Measurements from ENCODE around the gene RAB39A.
A peak's percentile ranks its signal among the peaks of the same experiment; 100 is the strongest.
"Not testable (repeated sequence)": the region's sequence is repeated elsewhere in the genome, so short reads cannot be mapped to it uniquely, and the experiment has no call there.

Gene RAB39A

GRCh38 chr11:107928046-107928766 lies at the start of gene RAB39A:
RAB39A (plus strand) TSS chr11:107928448; CDS start chr11:107928569, 121 bp downstream.
- DNase-seq = peak; percentile 47

GRCh38 chr11:107881471-107881870 lies 46.8 kb upstream of the RAB39A start:
- not testable (repeated sequence) for DNase-seq

- no peak for DNase-seq
Observed at GRCh38 chr11:107882095-107882820, 46.0 kb upstream of the RAB39A start.

GRCh38 chr11:107898270-107898669 lies 30.0 kb upstream of the RAB39A start:
- no peak for DNase-seq

GRCh38 chr11:107908211-107908610 lies 20.0 kb upstream of the RAB39A start:
- no peak for DNase-seq

GRCh38 chr11:107912415-107912814 lies 15.8 kb upstream of the RAB39A start:
- DNase-seq = not testable (repeated sequence)

- no peak for DNase-seq
Observed at GRCh38 chr11:107915229-107915628, 13.0 kb upstream of the RAB39A start.

GRCh38 chr11:107916671-107917241 lies 11.5 kb upstream of the RAB39A start:
- DNase-seq = peak; percentile 28

GRCh38 chr11:107921997-107922396 lies 6.3 kb upstream of the RAB39A start:
- DNase-seq = no peak

GRCh38 chr11:107923519-107923918 lies 4.7 kb upstream of the RAB39A start:
- not testable (repeated sequence) for DNase-seq

GRCh38 chr11:107924306-107924705 lies 3.9 kb upstream of the RAB39A start:
- DNase-seq = no peak

GRCh38 chr11:107927559-107927958 lies 689 bp upstream of the RAB39A start:
- DNase-seq = no peak

GRCh38 chr11:107928767-107929507 lies 689 bp downstream of the RAB39A start:
- no peak for DNase-seq

- no peak for DNase-seq
Observed at GRCh38 chr11:107929611-107930200, 1.5 kb downstream of the RAB39A start.

- DNase-seq = no peak
Observed at GRCh38 chr11:107931206-107931605, 3.0 kb downstream of the RAB39A start.

GRCh38 chr11:107947904-107948303 lies 19.7 kb downstream of the RAB39A start:
- DNase-seq = no peak

GRCh38 chr11:107948328-107948727 lies 20.1 kb downstream of the RAB39A start:
- DNase-seq = not testable (repeated sequence)

GRCh38 chr11:107951155-107951554 lies 22.9 kb downstream of the RAB39A start:
- DNase-seq = no peak

GRCh38 chr11:107953446-107953845 lies 25.2 kb downstream of the RAB39A start:
- DNase-seq = no peak

GRCh38 chr11:107956543-107956942 lies 28.3 kb downstream of the RAB39A start:
- no peak for DNase-seq

- DNase-seq = no peak
Observed at GRCh38 chr11:107957109-107957588, 28.9 kb downstream of the RAB39A start.

- no peak for DNase-seq
Observed at GRCh38 chr11:107961480-107961879, 33.2 kb downstream of the RAB39A start.

- DNase-seq = no peak
Observed at GRCh38 chr11:107962181-107962580, 33.9 kb downstream of the RAB39A start.

All from activated CD8-positive, alpha-beta memory T cell treated with anti-CD3 and anti-CD28 coated beads, Interleukin-2, amount 50 U/mL, for 4 hours (primary cell).